Esophagus squamous epithelium (tissue), 4 donors: ENCODE results near the gene UMAD1.

ENCODE experiments used
- POLR2A ChIP-seq, 4 donors: fragments of 450-650 bp; IDR thresholded peaks; one replicate each; pipeline ENCODE4 v1.6.1; 2017; ENCODE audit warnings: antibody characterized with exemption in 4 of 4, mild to moderate bottlenecking in 4 of 4, moderate library complexity in 3 of 4
- TF ChIP-seq, protein P1 (sequence below), 6 experiments: fragments of 450-650 bp in 4 of 6; fragments of 200-600 bp in 2 of 6; sonication (generic) in 2 of 6; IDR thresholded peaks; one replicate each; pipeline ENCODE4 v1.5.1; 2016 to 2019; ENCODE audit warnings: antibody characterized with exemption in 6 of 6, mild to moderate bottlenecking in 4 of 6, moderate library complexity in 4 of 6

DNA sequence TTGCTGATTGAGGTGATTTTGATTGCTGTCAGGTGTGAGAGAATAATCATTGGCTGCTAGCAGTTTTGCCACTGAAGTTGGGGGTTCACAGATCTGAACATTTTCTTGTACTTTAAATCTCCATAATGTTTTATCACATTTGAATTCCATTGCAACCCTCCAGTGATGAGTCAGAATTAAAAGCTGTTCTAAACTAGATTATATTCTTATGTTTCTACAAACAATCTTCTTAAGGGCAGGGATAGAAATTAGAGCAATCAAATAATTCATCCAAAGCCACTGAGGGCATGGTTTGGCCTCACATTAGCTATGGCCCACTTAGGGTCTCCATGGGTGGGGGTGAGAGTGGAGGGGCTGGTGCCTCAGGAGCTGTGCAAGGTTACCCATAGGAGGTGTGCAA, 130.9 kb downstream of the UMAD1 start:
- no peak for TF ChIP-seq POLR2A (IDR thresholded peaks at IDR 0.05)
- TF ChIP-seq, protein P1, sequence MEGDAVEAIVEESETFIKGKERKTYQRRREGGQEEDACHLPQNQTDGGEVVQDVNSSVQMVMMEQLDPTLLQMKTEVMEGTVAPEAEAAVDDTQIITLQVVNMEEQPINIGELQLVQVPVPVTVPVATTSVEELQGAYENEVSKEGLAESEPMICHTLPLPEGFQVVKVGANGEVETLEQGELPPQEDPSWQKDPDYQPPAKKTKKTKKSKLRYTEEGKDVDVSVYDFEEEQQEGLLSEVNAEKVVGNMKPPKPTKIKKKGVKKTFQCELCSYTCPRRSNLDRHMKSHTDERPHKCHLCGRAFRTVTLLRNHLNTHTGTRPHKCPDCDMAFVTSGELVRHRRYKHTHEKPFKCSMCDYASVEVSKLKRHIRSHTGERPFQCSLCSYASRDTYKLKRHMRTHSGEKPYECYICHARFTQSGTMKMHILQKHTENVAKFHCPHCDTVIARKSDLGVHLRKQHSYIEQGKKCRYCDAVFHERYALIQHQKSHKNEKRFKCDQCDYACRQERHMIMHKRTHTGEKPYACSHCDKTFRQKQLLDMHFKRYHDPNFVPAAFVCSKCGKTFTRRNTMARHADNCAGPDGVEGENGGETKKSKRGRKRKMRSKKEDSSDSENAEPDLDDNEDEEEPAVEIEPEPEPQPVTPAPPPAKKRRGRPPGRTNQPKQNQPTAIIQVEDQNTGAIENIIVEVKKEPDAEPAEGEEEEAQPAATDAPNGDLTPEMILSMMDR (IDR thresholded peaks at IDR 0.05), result no peak
